Measurements from ENCODE around the gene CRBN.

CRBN gene

GRCh38 chr3:3216401-3216800, 36.9 kb upstream of the CRBN start:
- Histone ChIP-seq H3F3A (ENCODE audit: insufficient read depth) (no peaks in the 10 kb centered on the region), H3K27ac (ENCODE audit: low read depth, low read length) (no peak overlapping the region), H3K36me3 (ENCODE audit: low read length) (no peaks in the 10 kb centered on the region), H2AFZ (ENCODE audit: low read depth, low read length, severe bottlenecking) (no peak overlapping the region), H3K79me2 (ENCODE audit: insufficient read depth, low read length) (no peaks in the 10 kb centered on the region), H3K4me2 (ENCODE audit: low read depth, low read length, poor library complexity, severe bottlenecking) (no peak overlapping the region), H3K9me2 (replicated peaks; ENCODE audit: insufficient read depth, low read length) (no peaks in the 10 kb centered on the region; the same call in 1 of the 2 replicates), H3K9ac (ENCODE audit: low read length) (no peak overlapping the region), H3K27me3 (ENCODE audit: low read length) (no peaks in the 10 kb centered on the region), H4K20me1 (ENCODE audit: low read depth, low read length) (no peaks in the 10 kb centered on the region), H3K4me3 (ENCODE audit: insufficient read depth, low read length, poor library complexity, severe bottlenecking) (no peak overlapping the region), H3K9me3 (ENCODE audit: insufficient read depth, low read length) (no peaks in the 10 kb centered on the region)
- TF ChIP-seq CTCF (IDR thresholded peaks at IDR 0.05; ENCODE audit: insufficient read depth, low read length, poor library complexity, severe bottlenecking) (no peak), EZH2phosphoT487 (conservative IDR thresholded peaks at IDR 0.05; ENCODE audit: low read length) (no peak)

GRCh38 chr3:3212781-3213440, 33.4 kb upstream of the CRBN start:
- Histone ChIP-seq H3K4me3 (ENCODE audit: insufficient read depth, low read length, poor library complexity, severe bottlenecking) (no peak overlapping the region), H3K79me2 (ENCODE audit: insufficient read depth, low read length) (no peaks in the 10 kb centered on the region), H3K27me3 (ENCODE audit: low read length) (no peaks in the 10 kb centered on the region), H3K9me2 (replicated peaks; ENCODE audit: insufficient read depth, low read length) (no peaks in the 10 kb centered on the region), H3K4me2 (ENCODE audit: low read depth, low read length, poor library complexity, severe bottlenecking) (no peak overlapping the region), H2AFZ (ENCODE audit: low read depth, low read length, severe bottlenecking) (no peak overlapping the region), H3K27ac (ENCODE audit: low read depth, low read length) (no peak overlapping the region), H3K9ac (ENCODE audit: low read length) (no peak overlapping the region), H3F3A (ENCODE audit: insufficient read depth) (no peaks in the 10 kb centered on the region), H4K20me1 (ENCODE audit: low read depth, low read length) (no peaks in the 10 kb centered on the region), H3K9me3 (ENCODE audit: insufficient read depth, low read length) (no peaks in the 10 kb centered on the region), H3K36me3 (ENCODE audit: low read length) (no peaks in the 10 kb centered on the region)
- TF ChIP-seq CTCF (IDR thresholded peaks at IDR 0.05; ENCODE audit: insufficient read depth, low read length, poor library complexity, severe bottlenecking): no peak
- TF ChIP-seq EZH2phosphoT487 (conservative IDR thresholded peaks at IDR 0.05; ENCODE audit: low read length): no peak

GRCh38 chr3:3209714-3210113, 30.2 kb upstream of the CRBN start:
- Histone ChIP-seq H3K4me3 (ENCODE audit: insufficient read depth, low read length, poor library complexity, severe bottlenecking) (no peak overlapping the region), H3K36me3 (ENCODE audit: low read length) (no peaks in the 10 kb centered on the region), H3K27ac (ENCODE audit: low read depth, low read length) (no peak overlapping the region), H3F3A (ENCODE audit: insufficient read depth) (no peaks in the 10 kb centered on the region), H2AFZ (ENCODE audit: low read depth, low read length, severe bottlenecking) (no peak overlapping the region), H3K9me2 (replicated peaks; ENCODE audit: insufficient read depth, low read length) (no peaks in the 10 kb centered on the region), H3K9me3 (ENCODE audit: insufficient read depth, low read length) (no peaks in the 10 kb centered on the region), H3K9ac (ENCODE audit: low read length) (no peak overlapping the region), H4K20me1 (ENCODE audit: low read depth, low read length) (no peaks in the 10 kb centered on the region), H3K4me2 (ENCODE audit: low read depth, low read length, poor library complexity, severe bottlenecking) (no peak overlapping the region), H3K79me2 (ENCODE audit: insufficient read depth, low read length) (no peaks in the 10 kb centered on the region), H3K27me3 (ENCODE audit: low read length) (no peaks in the 10 kb centered on the region)
- TF ChIP-seq CTCF (IDR thresholded peaks at IDR 0.05; ENCODE audit: insufficient read depth, low read length, poor library complexity, severe bottlenecking) (no peak), EZH2phosphoT487 (conservative IDR thresholded peaks at IDR 0.05; ENCODE audit: low read length) (no peak)

All from SU-DHL-6 (cell line).